Neural cell (in vitro differentiated cells): ENCODE results near the gene TENT4A. TPM values are rescaled to one million over a fixed set of nuclear protein-coding genes. Genes with fewer than 3 reads are reported as not detected.

ENCODE experiments used
- H2AFZ ChIP-seq: fragments of 200-600, 300-800 bp; sonication (generic), shearing (Covaris generic); 2 replicates; pipeline ENCODE4 v1.6.0; 2014; ENCODE audit warnings: low read depth, mild to moderate bottlenecking, antibody characterized with exemption, low read length, moderate library complexity
- H3F3A ChIP-seq: fragments of 200-600 bp; shearing (Covaris generic); 2 replicates; pipeline ENCODE4 v1.6.1; 2016; ENCODE audit warnings: mild to moderate bottlenecking, moderate library complexity, mixed read lengths, antibody characterized with exemption, low read length; ENCODE audit not compliant: insufficient read depth, poor library complexity, severe bottlenecking
- H3K27ac ChIP-seq: fragments of 200-600, 300-800 bp; sonication (generic), shearing (Covaris generic); 2 replicates; pipeline ENCODE4 v1.5.1; 2014; ENCODE audit warnings: mild to moderate bottlenecking, low read length, moderate library complexity
- H3K27me3 ChIP-seq: fragments of 300-800, 200-600 bp; sonication (generic), shearing (Covaris generic); 2 replicates; pipeline ENCODE4 v1.6.0; 2014; ENCODE audit warnings: mild to moderate bottlenecking, low read depth, low read length, moderate library complexity; ENCODE audit not compliant: insufficient read depth
- H3K36me3 ChIP-seq: fragments of 300-800, 200-600 bp; sonication (generic), shearing (Covaris generic); 2 replicates; pipeline ENCODE4 v1.5.1; 2014; ENCODE audit warnings: mild to moderate bottlenecking, antibody characterized with exemption, low read length, moderate library complexity; ENCODE audit not compliant: insufficient read depth
- H3K4me2 ChIP-seq: fragments of 300-800, 200-600 bp; sonication (generic), shearing (Covaris generic); 2 replicates; pipeline ENCODE4 v1.6.0; 2014; ENCODE audit warnings: mild to moderate bottlenecking, low read length
- H3K4me3 ChIP-seq: fragments of 300-800, 200-600 bp; sonication (generic), shearing (Covaris generic); 2 replicates; pipeline ENCODE4 v1.5.1; 2014; ENCODE audit warnings: mild to moderate bottlenecking, low read length, moderate library complexity
- H3K79me2 ChIP-seq: fragments of 200-600 bp; shearing (Covaris generic); replicated peaks from 2 replicates; pipeline ENCODE4 v1.6.0; 2014; ENCODE audit warnings: mild to moderate bottlenecking, low read length, moderate library complexity; ENCODE audit not compliant: insufficient read depth
- H3K9ac ChIP-seq: fragments of 300-800, 200-600 bp; sonication (generic), shearing (Covaris generic); 2 replicates; pipeline ENCODE4 v1.6.1; 2016; ENCODE audit warnings: mild to moderate bottlenecking, low read length, mixed read lengths
- H3K9me2 ChIP-seq: fragments of 200-600 bp; shearing (Covaris generic); 2 replicates; pipeline ENCODE4 v1.6.1; 2016; ENCODE audit warnings: mild to moderate bottlenecking, low read length, mixed read lengths; ENCODE audit not compliant: insufficient read depth
- H3K9me3 ChIP-seq: fragments of 200-600, 300-800 bp; sonication (generic), shearing (Covaris generic); 2 replicates; pipeline ENCODE4 v1.6.1; 2016; ENCODE audit warnings: mild to moderate bottlenecking, mixed run types, low read length, moderate library complexity, mixed read lengths
- H4K20me1 ChIP-seq: fragments of 200-600 bp; shearing (Covaris generic); 2 replicates; pipeline ENCODE4 v1.6.1; 2016; ENCODE audit warnings: mild to moderate bottlenecking, mixed run types; ENCODE audit not compliant: insufficient read depth
- EP300 ChIP-seq: fragments of 450-650 bp; conservative IDR thresholded peaks from 2 replicates; pipeline ENCODE4 v1.6.1; 2014; ENCODE audit warnings: antibody characterized with exemption, mild to moderate bottlenecking, moderate library complexity; ENCODE audit not compliant: poor library complexity, severe bottlenecking
- EZH2 ChIP-seq: fragments of 200-600, 300-800 bp; shearing (Covaris generic), sonication (generic); IDR thresholded peaks from 2 replicates; pipeline ENCODE4 v1.6.1; 2014; ENCODE audit warnings: antibody characterized with exemption, low read length, borderline replicate concordance, mild to moderate bottlenecking; ENCODE audit not compliant: insufficient read depth, poor library complexity, severe bottlenecking
- MXI1 ChIP-seq: fragments of 450-650 bp; conservative IDR thresholded peaks from 2 replicates; pipeline ENCODE4 v1.6.1; 2014; ENCODE audit warnings: antibody characterized with exemption, mild to moderate bottlenecking; ENCODE audit not compliant: poor library complexity, severe bottlenecking
- POLR2AphosphoS5 ChIP-seq: IDR thresholded peaks from 2 replicates; pipeline ENCODE4 v1.6.1; 2012
- RAD21 ChIP-seq: fragments of 450-650 bp; conservative IDR thresholded peaks from 2 replicates; pipeline ENCODE4 v1.6.1; 2014; ENCODE audit warnings: antibody characterized with exemption, mild to moderate bottlenecking, moderate library complexity
- REST ChIP-seq: IDR thresholded peaks from 2 replicates; pipeline ENCODE4 v1.6.1; 2012; ENCODE audit warnings: borderline replicate concordance
- SMC3 ChIP-seq: fragments of 450-650 bp; conservative IDR thresholded peaks from 2 replicates; pipeline ENCODE4 v1.6.1; 2014; ENCODE audit warnings: antibody characterized with exemption, mild to moderate bottlenecking, moderate library complexity; ENCODE audit not compliant: poor library complexity
- TAF1 ChIP-seq: IDR thresholded peaks from 2 replicates; pipeline ENCODE4 v1.6.1; 2012; ENCODE audit warnings: low read depth
- polyA plus RNA-seq: library from polyadenylated mRNA; depleted of rRNA; stranded (reverse); fragments of >200 nt; gene quantifications from 2 replicates; pipeline ENCODE4 v1.2.3, GENCODE V29; 2014
- TF ChIP-seq, protein P1 (sequence below): fragments of 450-650 bp; IDR thresholded peaks from 2 replicates; pipeline ENCODE4 v1.5.1; 2014; ENCODE audit warnings: antibody characterized with exemption, mild to moderate bottlenecking, moderate library complexity; ENCODE audit not compliant: poor library complexity, severe bottlenecking

The TENT4A gene
- polyA plus RNA-seq, 1 donor from 2014 or later: 12.1 TPM

GRCh38 chr5:6744841-6745705 is 31.8 kb downstream of the TENT4A start:
- no peak overlapping the region for H3K4me2 ChIP-seq
- H3K9me3 ChIP-seq: no peaks in the 10 kb centered on the region
- no peak overlapping the region for H2AFZ ChIP-seq
- no peaks in the 10 kb centered on the region for H3K36me3 ChIP-seq
- no peak overlapping the region for H3K9ac ChIP-seq
- H3K27ac ChIP-seq: no peak overlapping the region
- H4K20me1 ChIP-seq: no peaks in the 10 kb centered on the region
- H3K4me3 ChIP-seq: no peak overlapping the region
- no peaks in the 10 kb centered on the region for H3F3A ChIP-seq
- TF ChIP-seq, protein P1, sequence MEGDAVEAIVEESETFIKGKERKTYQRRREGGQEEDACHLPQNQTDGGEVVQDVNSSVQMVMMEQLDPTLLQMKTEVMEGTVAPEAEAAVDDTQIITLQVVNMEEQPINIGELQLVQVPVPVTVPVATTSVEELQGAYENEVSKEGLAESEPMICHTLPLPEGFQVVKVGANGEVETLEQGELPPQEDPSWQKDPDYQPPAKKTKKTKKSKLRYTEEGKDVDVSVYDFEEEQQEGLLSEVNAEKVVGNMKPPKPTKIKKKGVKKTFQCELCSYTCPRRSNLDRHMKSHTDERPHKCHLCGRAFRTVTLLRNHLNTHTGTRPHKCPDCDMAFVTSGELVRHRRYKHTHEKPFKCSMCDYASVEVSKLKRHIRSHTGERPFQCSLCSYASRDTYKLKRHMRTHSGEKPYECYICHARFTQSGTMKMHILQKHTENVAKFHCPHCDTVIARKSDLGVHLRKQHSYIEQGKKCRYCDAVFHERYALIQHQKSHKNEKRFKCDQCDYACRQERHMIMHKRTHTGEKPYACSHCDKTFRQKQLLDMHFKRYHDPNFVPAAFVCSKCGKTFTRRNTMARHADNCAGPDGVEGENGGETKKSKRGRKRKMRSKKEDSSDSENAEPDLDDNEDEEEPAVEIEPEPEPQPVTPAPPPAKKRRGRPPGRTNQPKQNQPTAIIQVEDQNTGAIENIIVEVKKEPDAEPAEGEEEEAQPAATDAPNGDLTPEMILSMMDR: no peak
- TF ChIP-seq MXI1: no peak
- no peak for TF ChIP-seq POLR2AphosphoS5
- TF ChIP-seq SMC3: no peak
- TF ChIP-seq TAF1: no peak
- no peak for TF ChIP-seq REST
- no peak for TF ChIP-seq RAD21
- TF ChIP-seq EZH2: no peak
- no peak for TF ChIP-seq EP300
- H3K9me2 ChIP-seq: no peaks in the 10 kb centered on the region
- no peaks in the 10 kb centered on the region for H3K79me2 ChIP-seq
- H3K27me3 ChIP-seq: no peaks in the 10 kb centered on the region

DNA sequence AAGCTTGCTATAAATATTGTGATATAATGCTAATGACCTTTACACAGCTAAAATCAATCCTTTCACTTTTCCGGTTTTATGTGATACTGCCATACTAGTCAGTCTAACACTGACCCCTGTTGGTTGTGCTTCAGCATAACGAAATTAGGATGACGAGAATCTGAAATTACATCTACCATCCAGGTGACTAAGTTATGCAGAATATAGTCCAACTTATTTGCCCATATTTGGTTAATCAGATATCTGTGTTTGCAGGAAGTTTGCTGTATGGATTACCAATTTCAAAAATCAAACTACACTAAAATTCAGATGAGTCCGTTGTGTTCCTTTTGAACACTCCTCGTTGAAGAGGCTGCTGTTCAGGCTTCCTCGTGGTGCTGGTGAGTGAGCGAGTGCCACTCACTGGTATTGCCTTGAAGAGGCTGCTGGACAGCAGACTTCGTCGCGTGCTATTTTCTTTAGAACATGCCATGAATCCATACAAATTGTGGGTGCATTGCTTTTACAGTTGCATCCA is 32.5 kb downstream of the TENT4A start:
- no peaks in the 10 kb centered on the region for H3K79me2 ChIP-seq
- H4K20me1 ChIP-seq: no peaks in the 10 kb centered on the region
- no peaks in the 10 kb centered on the region for H3K36me3 ChIP-seq

More for the DNA sequence above, 32.5 kb downstream of the TENT4A start:
- Histone ChIP-seq H3K4me3 (no peak overlapping the region), H3K27me3 (no peaks in the 10 kb centered on the region), H2AFZ (no peak overlapping the region), H3K9ac (no peak overlapping the region), H3K4me2 (no peak overlapping the region), H3K9me3 (no peaks in the 10 kb centered on the region), H3F3A (no peaks in the 10 kb centered on the region), H3K27ac (no peak overlapping the region), H3K9me2 (no peaks in the 10 kb centered on the region)
- TF ChIP-seq SMC3: peak; percentile 87
- no peak for TF ChIP-seq REST
- TF ChIP-seq EZH2: no peak
- TF ChIP-seq RAD21: peak; percentile 89
- TF ChIP-seq, protein P1: peak; percentile 86
- peak; percentile 64 for TF ChIP-seq POLR2AphosphoS5
- no peak for TF ChIP-seq MXI1
- no peak for TF ChIP-seq EP300
